ENCODE measurements around the gene TIMELESS. TPM values are rescaled to one million over a fixed set of nuclear protein-coding genes. Genes with fewer than 3 reads are reported as not detected.

The TIMELESS gene
- polyA plus RNA-seq, 1 donor (not counting 4 experiments of a cell fraction or from before 2014, with no cell fraction given) = 3.5 TPM

GRCh38 chr12:56484566-56484965 lies 35.3 kb upstream of the TIMELESS start:
- Histone ChIP-seq H3K4me2 (ENCODE audit: control insufficient read depth, extremely low read depth, insufficient read depth, low read depth, low read length) (no peak overlapping the region), H3K4me3 (ENCODE audit: control insufficient read depth in 2 of 3, extremely low read depth in 1 of 3, insufficient read depth in 2 of 3, low read depth in 1 of 3, low read length in 3 of 3) (no peak overlapping the region), H3K27ac (ENCODE audit: control insufficient read depth, insufficient read depth, low read length) (no peak overlapping the region), H3K27me3 (ENCODE audit: control insufficient read depth, extremely low read depth, insufficient read depth, low read length) (peaks cover 26% of the 10 kb centered on the region), H3K9me1 (ENCODE audit: control insufficient read depth, extremely low read depth, insufficient read depth, low read length) (no peaks in the 10 kb centered on the region), H2AFZ (ENCODE audit: control insufficient read depth, low read length) (no peak overlapping the region), H3K36me3 (ENCODE audit: control insufficient read depth in 2 of 2, extremely low read depth in 1 of 2, insufficient read depth in 2 of 2, low read length in 2 of 2) (no peaks in the 10 kb centered on the region), H3K9me3 (ENCODE audit: control insufficient read depth, low read depth, low read length) (no peaks in the 10 kb centered on the region), H3K79me2 (ENCODE audit: control insufficient read depth, insufficient read depth, low read length) (no peaks in the 10 kb centered on the region), H3K4me1 (ENCODE audit: control insufficient read depth, extremely low read depth, insufficient read depth, low read length) (peaks cover 18% of the 10 kb centered on the region), H4K20me1 (ENCODE audit: control insufficient read depth, extremely low read depth, insufficient read depth, low read length) (no peaks in the 10 kb centered on the region), H3K9ac (ENCODE audit: control insufficient read depth, extremely low read depth, insufficient read depth, low read length) (no peak overlapping the region)
- DNase-seq (ENCODE audit: low read depth, low spot score) = no peak
- dilution Hi-C loops (cut with MboI; ENCODE audit: extremely low pct_ligation_motif_present, low sequenced_read_pairs) = no loop called here
- no peak for FAIRE-seq
- no peak for TF ChIP-seq EZH2 (IDR thresholded peaks at IDR 0.05; ENCODE audit: low read length)
- TF ChIP-seq CTCF (optimal IDR thresholded peaks at IDR 0.05 in 1 of 3, IDR thresholded peaks at IDR 0.05 in 1 of 3, conservative IDR thresholded peaks at IDR 0.05 in 1 of 3; ENCODE audit: extremely low read depth in 1 of 3, insufficient read depth in 2 of 3, low read length in 3 of 3) = no peak

GRCh38 chr12:56479625-56480024 lies 30.4 kb upstream of the TIMELESS start:
- H3K9me3 ChIP-seq (ENCODE audit: control insufficient read depth, low read depth, low read length) = no peaks in the 10 kb centered on the region
- H3K27ac ChIP-seq (ENCODE audit: control insufficient read depth, insufficient read depth, low read length) = no peak overlapping the region
- H3K79me2 ChIP-seq (ENCODE audit: control insufficient read depth, insufficient read depth, low read length) = no peaks in the 10 kb centered on the region
- no peaks in the 10 kb centered on the region for H3K9me1 ChIP-seq (ENCODE audit: control insufficient read depth, extremely low read depth, insufficient read depth, low read length)
- FAIRE-seq = no peak
- no peak overlapping the region for H3K4me2 ChIP-seq (ENCODE audit: control insufficient read depth, extremely low read depth, insufficient read depth, low read depth, low read length)
- no peak overlapping the region for H3K9ac ChIP-seq (ENCODE audit: control insufficient read depth, extremely low read depth, insufficient read depth, low read length)
- dilution Hi-C loops (cut with MboI; ENCODE audit: extremely low pct_ligation_motif_present, low sequenced_read_pairs) = no loop called here
- H3K4me1 ChIP-seq (ENCODE audit: control insufficient read depth, extremely low read depth, insufficient read depth, low read length) = peaks cover 4% of the 10 kb centered on the region
- no peak overlapping the region for H2AFZ ChIP-seq (ENCODE audit: control insufficient read depth, low read length)
- no peaks in the 10 kb centered on the region for H3K27me3 ChIP-seq (ENCODE audit: control insufficient read depth, extremely low read depth, insufficient read depth, low read length)
- no peak overlapping the region for H3K4me3 ChIP-seq (ENCODE audit: control insufficient read depth in 2 of 3, extremely low read depth in 1 of 3, insufficient read depth in 2 of 3, low read depth in 1 of 3, low read length in 3 of 3)
- no peaks in the 10 kb centered on the region for H3K36me3 ChIP-seq (ENCODE audit: control insufficient read depth in 2 of 2, extremely low read depth in 1 of 2, insufficient read depth in 2 of 2, low read length in 2 of 2)
- DNase-seq (ENCODE audit: low read depth, low spot score) = no peak
- TF ChIP-seq EZH2 (IDR thresholded peaks at IDR 0.05; ENCODE audit: low read length) (no peak), CTCF (optimal IDR thresholded peaks at IDR 0.05 in 1 of 3, IDR thresholded peaks at IDR 0.05 in 1 of 3, conservative IDR thresholded peaks at IDR 0.05 in 1 of 3; ENCODE audit: extremely low read depth in 1 of 3, insufficient read depth in 2 of 3, low read length in 3 of 3) (no peak)
- H4K20me1 ChIP-seq (ENCODE audit: control insufficient read depth, extremely low read depth, insufficient read depth, low read length) = no peaks in the 10 kb centered on the region
